GM18951 (cell line): ENCODE data around the gene EIF5B.

Experiments
- POLR2A ChIP-seq: IDR thresholded peaks from 4 replicates; pipeline ENCODE4 v1.6.1; 2011; ENCODE audit warnings: mild to moderate bottlenecking; ENCODE audit not compliant: insufficient read length, insufficient read depth; ENCODE audit errors: extremely low read depth
- in situ Hi-C: fragments of 300-500 bp; cut with MboI; formaldehyde crosslinking; loops from one replicate; pipeline ENCODE4 v1.12.0; 2022; ENCODE audit warnings: low sequenced_read_pairs, mixed read lengths, inconsistent platforms; ENCODE audit not compliant: unreplicated experiment

EIF5B gene

DNA sequence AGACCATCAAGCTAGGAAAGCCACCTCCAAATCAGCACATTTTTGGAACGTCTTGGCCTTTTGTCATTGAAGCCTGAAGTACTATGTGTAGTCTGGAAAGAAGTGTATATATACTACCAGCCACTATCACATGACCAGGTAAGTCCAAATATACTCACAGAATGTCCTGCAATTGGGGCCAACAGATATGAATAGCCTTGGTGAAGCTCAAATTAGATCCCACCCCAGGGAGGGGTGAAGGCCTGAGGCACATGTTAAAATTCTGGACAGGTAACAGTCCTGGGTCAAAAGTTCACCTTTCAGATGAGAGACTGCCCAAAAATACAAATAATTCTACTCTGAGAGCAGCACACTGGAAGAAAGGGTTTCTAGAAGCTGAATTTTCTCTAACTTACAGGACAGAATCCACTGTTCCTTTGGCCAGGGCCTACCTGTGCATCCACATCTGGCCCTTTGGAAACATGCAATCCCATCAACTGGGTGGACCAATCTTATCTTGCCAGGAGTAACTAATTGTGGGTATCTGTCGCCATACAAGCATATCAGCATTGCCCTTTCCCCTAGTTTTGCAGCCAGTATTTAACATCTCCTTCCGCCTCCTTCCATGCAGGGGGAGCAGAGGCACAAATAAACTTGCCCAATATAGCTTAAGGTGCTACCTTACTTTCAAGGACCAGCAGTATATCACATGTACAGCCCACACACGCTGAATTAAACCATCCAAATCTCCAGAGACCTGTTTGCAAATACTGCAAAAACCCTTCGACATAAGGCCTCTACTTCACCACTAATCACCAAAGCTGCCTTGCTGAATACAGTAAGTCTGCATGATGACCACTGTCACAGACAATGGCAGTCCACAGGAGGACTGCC lies 67.8 kb downstream of the EIF5B start:
- in situ Hi-C loops, result no loop called here
- TF ChIP-seq POLR2A, result peak; percentile 22

DNA sequence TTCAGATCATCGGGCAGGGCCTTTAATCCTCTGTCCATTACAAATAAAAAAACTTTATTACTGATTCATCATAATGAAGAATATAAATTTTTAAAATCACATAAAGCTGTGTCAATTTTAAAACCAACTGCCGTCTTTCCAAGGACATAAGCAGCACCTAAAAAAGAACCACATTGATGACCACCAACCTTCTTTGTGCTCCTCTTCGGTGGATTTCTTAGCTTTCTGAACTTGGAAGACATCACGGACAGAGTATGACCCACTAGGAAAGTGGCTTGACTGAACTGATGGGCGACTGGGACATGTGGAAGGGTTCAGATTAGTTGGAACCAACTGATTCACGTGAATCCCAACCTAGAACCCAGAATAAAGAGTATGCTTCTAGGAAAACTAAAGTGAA lies 68.9 kb downstream of the EIF5B start:
- in situ Hi-C loops, result no loop called here
- TF ChIP-seq POLR2A, result no peak

DNA sequence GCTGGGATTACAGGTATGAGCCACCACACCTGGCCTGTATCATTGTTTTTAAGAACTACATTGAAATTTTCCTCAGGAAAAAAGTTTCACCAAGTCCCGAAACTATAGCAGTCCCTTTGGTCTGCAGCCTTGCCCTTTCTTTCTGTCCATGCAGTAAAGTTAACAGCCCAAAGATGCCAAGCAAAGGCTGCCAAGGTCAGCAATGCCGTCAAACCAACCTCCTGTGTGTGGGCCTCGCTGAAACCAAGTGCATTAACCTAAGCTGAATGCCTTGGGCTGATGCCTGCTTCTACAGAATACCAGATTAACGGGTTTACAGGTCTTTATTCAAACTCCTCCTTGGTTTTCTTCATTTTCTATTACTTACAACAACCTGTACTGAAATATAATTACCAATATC lies 73.1 kb downstream of the EIF5B start:
- in situ Hi-C loops, result no loop called here
- no peak for TF ChIP-seq POLR2A

DNA sequence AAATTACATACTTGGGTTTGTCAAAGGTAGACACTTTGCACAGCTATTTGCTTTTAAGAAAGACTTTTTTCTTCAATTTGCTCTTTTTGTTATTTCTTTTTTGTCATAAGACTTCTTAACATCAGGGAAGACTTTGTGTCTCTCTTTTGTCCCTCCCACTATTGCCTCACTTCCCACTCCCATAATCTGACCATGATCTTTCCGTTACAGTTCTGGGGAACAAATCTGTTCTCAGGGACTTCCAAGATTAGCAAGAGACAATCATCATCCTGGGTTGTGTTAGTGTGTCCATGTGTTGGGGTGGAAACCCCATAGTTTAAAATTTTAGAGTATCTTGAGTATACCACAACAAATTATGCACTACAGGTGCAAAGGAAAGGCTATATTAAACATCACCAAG lies 77.4 kb downstream of the EIF5B start:
- no peak for TF ChIP-seq POLR2A
- in situ Hi-C loops, result no loop called here

DNA sequence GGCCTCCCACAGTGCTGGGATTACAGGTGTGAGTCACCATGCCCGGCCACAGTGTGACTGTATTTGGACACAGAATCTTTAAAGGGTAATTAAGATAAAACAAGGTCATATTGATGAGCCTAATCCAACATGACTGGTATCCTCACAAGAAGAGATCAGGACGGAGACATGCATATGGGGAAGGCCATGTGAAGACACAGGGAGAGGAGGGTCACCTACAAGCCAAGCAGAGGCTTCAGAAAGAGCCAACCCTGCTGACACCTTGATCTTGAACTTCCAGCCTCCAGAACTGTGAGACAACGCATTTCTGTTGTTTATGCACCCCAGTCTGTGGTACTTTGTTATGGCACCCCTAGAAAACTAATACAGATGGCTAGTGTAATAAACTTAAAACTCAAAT lies 80.2 kb downstream of the EIF5B start:
- in situ Hi-C loops, result no loop called here
- no peak for TF ChIP-seq POLR2A

DNA sequence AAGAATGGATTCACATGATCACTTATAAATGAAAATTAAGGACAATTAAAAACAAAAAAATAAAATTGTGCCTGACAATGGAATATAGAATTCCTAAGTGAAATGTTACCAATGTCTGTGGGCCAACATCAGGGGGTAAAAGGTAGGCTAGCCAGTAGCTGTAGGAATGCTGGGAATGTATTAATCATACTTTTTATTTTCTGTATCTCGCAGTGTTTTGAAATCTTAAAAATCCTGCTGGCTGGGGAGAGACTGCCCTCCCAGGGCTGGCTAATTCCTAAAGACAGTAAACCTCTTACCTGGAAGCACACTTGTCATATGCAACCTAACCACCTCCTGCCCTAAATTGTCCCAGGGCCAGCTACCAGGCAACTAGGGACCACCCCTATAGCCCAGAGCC lies 82.8 kb downstream of the EIF5B start:
- no peak for TF ChIP-seq POLR2A
- in situ Hi-C loops, result no loop called here

DNA sequence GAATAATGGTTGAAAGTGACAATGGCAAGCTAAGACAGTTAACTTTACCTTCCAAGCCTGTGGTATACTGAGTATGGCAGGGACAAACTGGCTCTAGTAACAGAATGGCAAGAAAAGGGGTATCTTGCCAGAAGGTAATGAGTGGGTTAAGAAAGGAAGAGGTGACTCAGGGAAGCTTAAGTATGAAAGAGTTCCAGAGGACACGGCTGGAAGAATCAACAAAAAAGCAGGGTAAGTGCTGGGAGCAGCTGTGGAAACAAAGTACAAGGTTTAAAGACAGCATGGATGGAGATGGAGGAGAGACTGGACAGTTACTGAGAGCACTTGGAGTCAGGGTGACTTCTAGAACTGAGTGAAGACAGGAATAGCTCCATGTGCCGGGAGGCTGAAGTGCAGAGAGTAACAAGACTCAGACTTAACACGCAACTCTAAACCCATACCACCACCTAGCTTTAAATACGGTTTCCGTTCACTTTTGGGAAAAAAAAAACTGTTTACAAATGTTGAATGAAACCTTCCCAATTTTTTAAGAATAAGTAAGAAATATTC lies 83.6 kb downstream of the EIF5B start:
- in situ Hi-C loops, result no loop called here

DNA sequence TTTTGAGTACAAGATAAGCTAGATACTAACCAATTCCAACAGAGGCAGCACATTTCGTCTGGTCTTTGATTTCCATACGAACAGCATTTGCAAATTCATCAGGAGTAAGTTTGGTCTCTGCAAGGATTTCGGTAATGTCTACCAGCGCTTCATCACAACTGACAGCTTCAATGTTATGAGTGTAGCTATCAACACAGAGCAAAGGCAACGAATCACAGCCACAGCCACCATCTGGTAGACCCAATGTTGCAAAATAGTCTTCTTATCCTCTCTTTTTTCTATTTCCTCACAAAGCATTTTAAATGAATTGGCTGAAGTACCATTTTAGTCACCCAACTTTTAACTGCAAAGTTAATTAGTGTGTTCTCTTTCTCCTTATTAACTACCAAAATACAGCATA lies 84.3 kb downstream of the EIF5B start:
- no peak for TF ChIP-seq POLR2A
- in situ Hi-C loops, result no loop called here

More for the DNA sequence above, 83.6 kb downstream of the EIF5B start:
- no peak for TF ChIP-seq POLR2A

DNA sequence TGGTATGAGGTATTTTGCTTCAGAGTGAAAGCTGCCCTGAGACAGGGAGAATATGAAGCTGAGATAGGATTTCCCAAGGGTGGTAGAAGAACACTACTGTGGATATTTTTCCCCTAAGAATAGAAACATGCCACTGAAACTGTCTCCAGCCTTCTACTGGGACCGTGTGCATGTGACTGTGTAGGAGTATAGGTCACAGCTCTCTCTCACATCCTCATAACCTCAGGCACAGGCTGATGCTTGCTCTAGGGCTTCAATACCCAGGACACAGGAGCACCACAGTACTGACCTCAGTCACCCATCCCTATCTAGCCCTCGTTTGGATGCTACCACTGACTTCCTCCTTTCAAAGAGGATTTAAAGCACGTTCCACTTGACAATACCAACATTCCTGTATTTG lies 85.4 kb downstream of the EIF5B start:
- TF ChIP-seq POLR2A, result no peak
- in situ Hi-C loops, result no loop called here

DNA sequence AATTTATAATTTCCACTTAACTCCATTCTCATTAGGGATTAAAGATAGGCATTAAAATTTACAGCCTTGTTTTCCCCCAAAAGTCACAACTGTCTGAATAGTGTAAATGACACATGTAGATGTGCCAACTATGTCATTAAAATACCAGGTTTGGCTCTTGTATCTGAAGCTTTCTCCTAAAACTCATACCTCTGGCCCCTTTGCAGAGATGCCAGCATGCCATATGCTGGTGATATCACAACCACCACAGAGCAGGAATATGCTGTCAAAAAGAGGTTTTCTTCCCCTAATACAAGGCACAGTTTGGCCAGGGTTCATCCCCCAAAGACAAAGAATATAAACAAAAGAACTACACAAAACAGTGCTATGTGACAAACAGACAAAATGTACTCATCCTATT lies 87.2 kb downstream of the EIF5B start:
- no peak for TF ChIP-seq POLR2A
- in situ Hi-C loops, result no loop called here

DNA sequence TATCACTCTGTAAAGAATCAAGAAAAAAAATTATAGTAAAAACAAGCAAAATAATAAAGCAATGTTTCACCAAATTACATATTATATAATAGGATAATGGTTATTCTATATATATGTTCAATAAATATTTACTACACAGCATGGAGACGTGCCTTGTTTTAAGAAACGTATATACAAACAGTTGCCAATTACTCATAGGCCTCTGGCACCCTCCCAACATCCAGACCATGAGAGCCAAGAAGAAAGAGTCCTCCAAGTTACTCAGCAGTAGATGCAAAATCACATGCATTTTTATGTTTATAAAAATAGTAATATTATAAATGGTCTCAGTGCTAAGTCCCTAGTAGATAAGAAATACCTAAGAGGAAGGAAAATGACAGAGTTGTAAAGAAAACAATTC lies 87.8 kb downstream of the EIF5B start:
- TF ChIP-seq POLR2A, result no peak
- in situ Hi-C loops, result no loop called here

DNA sequence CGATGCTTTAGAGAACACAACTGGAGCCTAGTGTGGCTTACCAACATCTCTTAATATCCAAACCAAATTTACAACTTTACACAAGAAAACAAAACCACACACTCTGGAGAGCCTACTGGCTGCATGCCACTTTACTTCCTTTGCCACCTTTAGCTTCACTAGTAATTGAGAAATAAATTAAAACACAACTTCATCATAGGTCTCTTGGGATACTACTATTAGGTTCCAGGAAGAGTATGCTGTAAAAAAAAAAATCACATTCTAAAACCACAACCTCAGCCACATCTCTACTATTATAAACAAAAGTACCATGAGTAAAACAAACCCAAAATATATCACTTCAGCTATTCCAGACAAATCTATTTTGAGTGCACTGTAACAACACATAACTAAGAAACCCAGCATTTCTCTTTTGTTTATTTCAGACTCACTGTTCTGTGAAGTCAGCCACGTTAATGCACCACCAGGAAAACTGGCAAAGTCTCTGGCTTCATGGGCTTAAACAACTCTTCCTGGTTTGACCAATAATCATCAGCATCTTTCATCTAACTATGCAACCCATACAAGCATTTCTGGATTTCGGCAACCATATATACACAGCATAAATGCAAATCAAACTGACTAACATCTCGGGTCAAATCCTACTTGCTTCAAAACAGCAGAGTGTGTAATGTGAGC lies 93.6 kb downstream of the EIF5B start:
- no peak for TF ChIP-seq POLR2A
- in situ Hi-C loops, result no loop called here

DNA sequence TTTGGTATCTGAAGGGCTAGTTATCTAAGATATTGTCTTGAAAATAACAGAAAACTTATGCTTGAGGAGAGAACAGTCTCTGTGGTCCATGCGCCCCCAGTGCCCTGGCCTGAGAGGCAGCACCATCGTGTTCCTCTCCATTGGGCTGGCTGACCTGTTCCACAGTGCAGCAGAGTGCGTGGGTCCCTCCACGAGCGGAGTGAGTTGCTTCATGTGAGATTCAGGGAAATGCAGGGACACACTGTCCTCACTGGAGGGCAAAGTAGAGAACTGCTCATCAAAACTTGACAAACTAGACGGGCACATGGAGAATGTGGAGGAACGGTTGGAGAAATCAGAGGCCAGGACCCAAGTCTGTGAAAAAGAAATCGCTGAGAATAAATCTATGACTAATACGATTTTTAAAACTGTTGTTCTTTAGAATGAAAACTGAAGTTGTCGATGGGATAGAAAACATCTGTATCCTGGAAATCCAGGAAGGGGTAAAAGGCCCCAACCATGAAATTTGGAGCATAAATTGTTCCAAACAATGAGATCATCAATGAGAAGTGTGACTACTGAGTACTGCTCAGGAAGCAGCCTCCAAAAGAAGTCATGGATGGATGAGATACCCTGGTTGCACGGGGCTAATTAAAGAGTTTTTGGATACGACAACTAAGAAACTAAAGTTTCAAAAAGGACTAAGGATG lies 94.5 kb downstream of the EIF5B start:
- in situ Hi-C loops, result no loop called here
- TF ChIP-seq POLR2A, result no peak

DNA sequence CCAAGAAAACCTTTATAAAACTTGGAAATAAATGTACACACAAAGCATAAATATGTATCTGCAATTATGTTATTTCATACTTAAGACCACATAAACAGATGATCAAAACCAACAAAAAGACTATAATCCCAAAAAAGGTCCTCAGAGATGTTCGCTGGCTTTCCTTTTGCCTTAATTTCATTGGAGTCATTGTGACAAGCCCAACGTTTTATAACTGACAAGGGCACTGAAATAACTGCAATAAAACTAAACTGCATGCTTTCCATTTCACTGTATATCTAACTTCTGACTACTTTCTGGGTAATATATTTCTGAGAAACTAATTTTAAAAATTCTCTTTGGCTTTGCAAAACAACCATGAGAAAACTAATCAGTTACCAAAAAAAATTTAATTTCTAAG lies 96.2 kb downstream of the EIF5B start:
- TF ChIP-seq POLR2A, result no peak
- in situ Hi-C loops, result no loop called here

DNA sequence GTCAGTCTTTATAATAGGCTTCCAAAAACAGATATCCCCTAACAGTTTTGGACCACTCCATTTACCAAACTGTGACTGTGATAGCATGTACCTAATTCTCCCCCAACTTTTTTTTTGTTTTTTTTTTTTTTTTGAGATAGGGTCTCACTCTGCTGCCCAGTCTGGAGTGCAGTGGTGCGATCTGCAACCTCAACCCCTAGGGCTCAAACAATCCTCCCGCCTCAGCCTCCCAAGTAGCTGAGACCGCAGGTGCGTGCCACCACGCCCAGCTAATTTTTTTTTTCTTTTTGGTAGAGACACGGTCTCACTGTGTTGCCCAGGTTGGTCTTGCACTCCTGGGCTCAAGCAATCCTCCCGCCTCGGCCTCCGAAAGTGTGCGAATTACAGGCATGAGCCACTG lies 99.7 kb downstream of the EIF5B start:
- in situ Hi-C loops, result no loop called here
- TF ChIP-seq POLR2A, result no peak
